Measurements from ENCODE around the gene MAGI1. TPM values are rescaled to one million over a fixed set of nuclear protein-coding genes. Genes with fewer than 3 reads are reported as not detected.
A peak's percentile ranks its signal among the peaks of the same experiment; 100 is the strongest.

Gene MAGI1
- polyA plus RNA-seq, 1 donor = 31.2 TPM

DNA sequence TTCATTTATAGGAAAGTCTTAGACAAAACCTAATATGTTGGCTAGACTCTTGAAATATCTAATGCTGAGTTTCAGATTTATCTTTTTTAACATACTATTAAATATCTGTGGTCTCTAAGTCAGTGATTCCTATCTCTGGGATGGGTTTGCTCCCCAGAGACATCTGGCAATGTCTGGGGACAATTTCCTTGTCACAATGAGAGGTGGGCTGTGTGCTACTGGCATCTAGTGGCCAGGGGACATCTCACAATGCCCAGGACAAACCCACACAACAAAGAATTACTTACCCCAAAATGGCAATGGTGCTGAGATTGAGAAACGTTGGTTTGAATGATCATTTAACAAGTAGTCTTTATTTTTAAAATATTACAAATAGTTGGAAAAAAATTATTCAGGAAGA lies 602.1 kb downstream of the MAGI1 start:
- H3K9me3 ChIP-seq (ENCODE audit: control insufficient read depth, low read depth, low read length) = no peaks in the 10 kb centered on the region
- no peaks in the 10 kb centered on the region for H3K4me1 ChIP-seq (ENCODE audit: control insufficient read depth, insufficient read depth, low read length)
- no peak for DNase-seq
- 67% methylated on average over 1 of the region's 1 CpG for WGBS (ENCODE audit: insufficient coverage, low lambda C conversion rate)
- no peaks in the 10 kb centered on the region for H3K27me3 ChIP-seq (ENCODE audit: control insufficient read depth, insufficient read depth, low read length)
- H3K36me3 ChIP-seq (ENCODE audit: control insufficient read depth, insufficient read depth, low read length) = peaks cover 38% of the 10 kb centered on the region
- H3K4me3 ChIP-seq (ENCODE audit: low read length) = no peak overlapping the region
- no peak overlapping the region for H3K27ac ChIP-seq (ENCODE audit: low read length)

DNA sequence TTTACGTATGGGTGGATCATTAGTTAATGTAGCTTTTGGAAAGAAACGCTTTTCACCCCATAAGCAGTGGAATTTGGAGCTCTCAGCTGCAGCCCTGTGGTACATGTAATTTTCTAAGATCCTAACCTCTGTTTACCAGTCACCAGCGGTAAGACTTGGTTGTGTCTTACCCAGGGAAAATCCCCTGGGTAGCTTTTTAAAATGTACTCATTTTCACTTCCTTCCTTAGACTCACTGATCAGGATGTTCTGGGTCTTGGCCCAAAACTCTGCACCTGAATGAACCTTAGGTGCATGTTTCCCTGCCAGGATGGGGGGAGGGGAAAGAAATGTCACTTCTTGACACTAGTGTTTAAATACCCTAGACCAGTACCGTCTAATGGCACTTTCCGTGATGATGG lies 605.2 kb downstream of the MAGI1 start:
- H3K36me3 ChIP-seq (ENCODE audit: control insufficient read depth, insufficient read depth, low read length) = peaks cover 56% of the 10 kb centered on the region

DNA sequence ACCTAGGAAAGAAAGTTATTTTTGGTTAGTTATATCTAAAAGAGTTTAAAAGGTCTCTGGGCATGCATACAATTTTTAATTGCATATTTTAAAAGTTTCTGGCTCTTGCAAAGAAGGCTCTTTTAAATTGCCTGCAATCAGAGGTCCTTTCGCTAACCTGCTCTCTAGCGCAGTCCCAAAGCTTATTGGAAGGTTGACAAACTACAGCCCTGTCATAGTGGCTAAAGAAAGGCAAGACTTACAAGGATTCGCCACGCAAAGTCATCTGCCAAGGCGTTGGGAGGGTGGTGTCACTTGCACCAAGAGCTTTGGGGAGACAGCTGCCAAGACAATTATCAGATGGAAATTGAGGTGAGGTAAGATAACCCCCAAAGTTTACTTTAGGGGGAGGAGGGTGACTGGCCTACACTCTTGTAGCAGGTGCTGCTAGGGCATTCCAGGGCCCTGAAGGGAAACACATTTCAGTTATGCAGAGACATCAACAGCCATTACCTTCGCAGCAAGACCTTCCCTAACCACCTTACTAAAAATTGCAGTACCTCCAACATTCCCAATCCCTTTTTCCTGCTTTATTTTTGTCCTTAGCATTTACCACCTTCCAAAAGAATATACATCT lies 606.2 kb downstream of the MAGI1 start:
- no peak overlapping the region for H3K27ac ChIP-seq (ENCODE audit: low read length)
- no peak overlapping the region for H3K4me3 ChIP-seq (ENCODE audit: low read length)
- H3K36me3 ChIP-seq (ENCODE audit: control insufficient read depth, insufficient read depth, low read length) = peaks cover 55% of the 10 kb centered on the region
- no peaks in the 10 kb centered on the region for H3K4me1 ChIP-seq (ENCODE audit: control insufficient read depth, insufficient read depth, low read length)
- H3K27me3 ChIP-seq (ENCODE audit: control insufficient read depth, insufficient read depth, low read length) = no peaks in the 10 kb centered on the region
- no peak for DNase-seq
- WGBS (ENCODE audit: insufficient coverage, low lambda C conversion rate) = 100% methylated on average over 1 of the region's 6 CpGs
- H3K9me3 ChIP-seq (ENCODE audit: control insufficient read depth, low read depth, low read length) = no peaks in the 10 kb centered on the region

More for the DNA sequence above, 605.2 kb downstream of the MAGI1 start:
- H3K27ac ChIP-seq (ENCODE audit: low read length) = no peak overlapping the region
- WGBS (ENCODE audit: insufficient coverage, low lambda C conversion rate) = 100% methylated on average over 1 of the region's 5 CpGs
- no peaks in the 10 kb centered on the region for H3K4me1 ChIP-seq (ENCODE audit: control insufficient read depth, insufficient read depth, low read length)
- H3K27me3 ChIP-seq (ENCODE audit: control insufficient read depth, insufficient read depth, low read length) = no peaks in the 10 kb centered on the region
- no peak overlapping the region for H3K4me3 ChIP-seq (ENCODE audit: low read length)
- no peak for DNase-seq
- H3K9me3 ChIP-seq (ENCODE audit: control insufficient read depth, low read depth, low read length) = no peaks in the 10 kb centered on the region

DNA sequence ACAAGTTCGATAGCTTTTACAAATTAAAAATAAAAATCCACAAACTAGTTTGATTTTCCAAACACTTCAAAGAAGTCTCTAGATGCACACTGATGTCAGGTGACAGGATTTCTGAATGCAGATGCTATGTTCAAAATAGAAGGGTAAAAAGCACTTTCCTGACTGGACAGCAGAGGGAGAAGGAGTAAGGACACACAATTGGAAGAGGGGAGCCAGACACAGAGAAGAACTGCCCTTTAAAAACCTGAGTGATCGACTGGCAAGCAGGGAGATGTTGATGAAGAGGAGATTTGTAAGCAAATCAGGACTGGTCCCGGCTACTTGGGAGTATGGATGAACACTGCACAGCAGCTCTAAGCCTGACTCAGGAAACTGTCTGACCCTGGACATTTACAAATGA lies 612.8 kb downstream of the MAGI1 start:
- Histone ChIP-seq H3K27ac (ENCODE audit: low read length) (no peak overlapping the region), H3K4me3 (ENCODE audit: low read length) (no peak overlapping the region), H3K36me3 (ENCODE audit: control insufficient read depth, insufficient read depth, low read length) (peaks cover 33% of the 10 kb centered on the region), H3K27me3 (ENCODE audit: control insufficient read depth, insufficient read depth, low read length) (no peaks in the 10 kb centered on the region), H3K4me1 (ENCODE audit: control insufficient read depth, insufficient read depth, low read length) (no peaks in the 10 kb centered on the region), H3K9me3 (ENCODE audit: control insufficient read depth, low read depth, low read length) (no peaks in the 10 kb centered on the region)
- WGBS (ENCODE audit: insufficient coverage, low lambda C conversion rate) = no CpG with 5 or more reads among the region's 3 CpGs
- DNase-seq = no peak

DNA sequence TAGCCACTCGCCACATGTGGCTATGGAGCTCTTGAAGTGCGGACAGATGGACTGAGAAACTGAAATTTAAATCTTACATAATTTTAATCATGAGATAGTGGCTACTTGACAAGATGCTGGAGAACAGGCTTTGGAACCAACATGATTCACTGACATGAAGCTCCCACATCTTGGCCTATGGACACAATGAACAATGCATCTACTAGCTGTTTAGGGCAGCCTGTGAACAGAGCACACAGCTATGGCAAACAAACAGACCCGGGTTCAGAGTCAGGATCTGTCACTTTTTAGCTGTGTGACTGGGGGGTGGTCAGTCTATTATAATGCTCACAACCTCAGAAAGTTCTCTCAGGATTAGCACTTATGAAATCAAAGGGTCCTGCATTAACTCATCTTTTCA lies 616.6 kb downstream of the MAGI1 start:
- WGBS (ENCODE audit: insufficient coverage, low lambda C conversion rate) = no CpG with 5 or more reads among the region's 3 CpGs
- H3K36me3 ChIP-seq (ENCODE audit: control insufficient read depth, insufficient read depth, low read length) = peaks cover 8% of the 10 kb centered on the region
- no peak overlapping the region for H3K4me3 ChIP-seq (ENCODE audit: low read length)
- H3K4me1 ChIP-seq (ENCODE audit: control insufficient read depth, insufficient read depth, low read length) = no peaks in the 10 kb centered on the region
- H3K27me3 ChIP-seq (ENCODE audit: control insufficient read depth, insufficient read depth, low read length) = no peaks in the 10 kb centered on the region
- H3K27ac ChIP-seq (ENCODE audit: low read length) = no peak overlapping the region
- no peaks in the 10 kb centered on the region for H3K9me3 ChIP-seq (ENCODE audit: control insufficient read depth, low read depth, low read length)
- no peak for DNase-seq

DNA sequence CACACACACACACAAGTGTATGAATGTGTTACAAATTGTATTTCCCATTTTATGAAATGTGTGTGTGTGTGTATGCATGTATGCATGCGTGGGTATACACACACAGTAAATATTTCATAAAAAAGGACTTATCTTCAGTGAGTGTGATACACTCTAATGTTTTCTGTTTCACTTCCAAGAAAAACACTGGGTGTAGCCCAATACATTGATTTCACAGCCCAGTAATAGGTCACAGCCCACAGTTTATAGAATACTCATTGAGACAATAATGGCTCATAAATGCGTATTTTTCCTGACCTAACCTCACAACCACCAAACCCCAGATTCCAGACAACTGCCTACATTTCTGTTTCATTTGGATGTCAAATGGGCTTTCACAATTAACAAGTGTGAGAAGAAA lies 619.5 kb downstream of the MAGI1 start:
- no peaks in the 10 kb centered on the region for H3K27me3 ChIP-seq (ENCODE audit: control insufficient read depth, insufficient read depth, low read length)
- WGBS (ENCODE audit: insufficient coverage, low lambda C conversion rate) = no CpG with 5 or more reads among the region's 2 CpGs
- peaks cover 5% of the 10 kb centered on the region for H3K36me3 ChIP-seq (ENCODE audit: control insufficient read depth, insufficient read depth, low read length)
- H3K9me3 ChIP-seq (ENCODE audit: control insufficient read depth, low read depth, low read length) = no peaks in the 10 kb centered on the region
- no peak for DNase-seq
- H3K4me1 ChIP-seq (ENCODE audit: control insufficient read depth, insufficient read depth, low read length) = no peaks in the 10 kb centered on the region
- H3K4me3 ChIP-seq (ENCODE audit: low read length) = no peak overlapping the region
- H3K27ac ChIP-seq (ENCODE audit: low read length) = no peak overlapping the region

DNA sequence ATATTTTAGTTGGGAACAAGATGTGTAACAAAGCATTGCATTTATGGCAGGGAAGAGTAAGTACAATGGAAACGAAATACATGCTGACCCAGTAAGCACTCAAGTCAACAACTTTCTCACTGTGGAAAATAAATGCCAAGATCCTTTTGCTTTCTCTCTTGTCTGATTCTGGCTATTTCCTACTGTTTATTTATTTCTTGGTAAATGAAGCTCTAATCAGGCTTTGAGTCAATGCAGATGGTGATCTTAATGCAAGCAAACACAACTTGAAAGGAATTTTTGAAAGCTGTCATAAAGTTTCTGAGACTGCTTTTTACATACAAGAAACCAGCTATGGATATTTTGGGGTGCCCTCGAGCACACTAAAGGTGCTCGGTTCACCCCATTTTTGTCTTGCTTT lies 624.8 kb downstream of the MAGI1 start:
- Histone ChIP-seq H3K9me3 (ENCODE audit: control insufficient read depth, low read depth, low read length) (no peaks in the 10 kb centered on the region), H3K27me3 (ENCODE audit: control insufficient read depth, insufficient read depth, low read length) (no peaks in the 10 kb centered on the region), H3K27ac (ENCODE audit: low read length) (no peak overlapping the region), H3K4me3 (ENCODE audit: low read length) (no peak overlapping the region), H3K36me3 (ENCODE audit: control insufficient read depth, insufficient read depth, low read length) (no peaks in the 10 kb centered on the region), H3K4me1 (ENCODE audit: control insufficient read depth, insufficient read depth, low read length) (peaks cover 15% of the 10 kb centered on the region)
- WGBS (ENCODE audit: insufficient coverage, low lambda C conversion rate) = 40% methylated on average over 1 of the region's 3 CpGs
- DNase-seq = no peak

DNA sequence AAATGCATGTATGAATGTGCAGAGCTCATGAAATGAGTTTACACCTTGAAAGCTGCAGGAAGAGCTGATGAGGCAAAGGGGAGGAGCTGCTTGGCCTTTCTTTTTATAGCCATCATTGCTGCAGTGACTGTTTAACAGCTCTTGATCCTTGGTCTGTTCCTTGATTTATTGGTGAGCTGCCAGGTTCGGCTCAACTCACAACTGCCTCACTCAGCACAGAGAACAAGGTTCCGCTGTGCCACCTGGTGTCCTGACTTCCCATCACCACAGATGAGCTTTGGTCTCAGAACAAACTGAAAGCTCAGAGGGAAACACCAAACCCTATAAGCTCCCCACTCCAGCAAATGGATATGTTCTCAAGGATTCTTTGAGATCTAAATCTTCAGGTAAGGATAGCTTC lies 626.1 kb downstream of the MAGI1 start:
- Histone ChIP-seq H3K4me3 (ENCODE audit: low read length) (no peak overlapping the region), H3K27ac (ENCODE audit: low read length) (peak overlapping the region; percentile 45), H3K36me3 (ENCODE audit: control insufficient read depth, insufficient read depth, low read length) (no peaks in the 10 kb centered on the region), H3K27me3 (ENCODE audit: control insufficient read depth, insufficient read depth, low read length) (no peaks in the 10 kb centered on the region), H3K9me3 (ENCODE audit: control insufficient read depth, low read depth, low read length) (no peaks in the 10 kb centered on the region), H3K4me1 (ENCODE audit: control insufficient read depth, insufficient read depth, low read length) (peaks cover 15% of the 10 kb centered on the region)
- DNase-seq = peak; percentile 96 to 97
- no CpG with 5 or more reads among the region's 2 CpGs for WGBS (ENCODE audit: insufficient coverage, low lambda C conversion rate)

DNA sequence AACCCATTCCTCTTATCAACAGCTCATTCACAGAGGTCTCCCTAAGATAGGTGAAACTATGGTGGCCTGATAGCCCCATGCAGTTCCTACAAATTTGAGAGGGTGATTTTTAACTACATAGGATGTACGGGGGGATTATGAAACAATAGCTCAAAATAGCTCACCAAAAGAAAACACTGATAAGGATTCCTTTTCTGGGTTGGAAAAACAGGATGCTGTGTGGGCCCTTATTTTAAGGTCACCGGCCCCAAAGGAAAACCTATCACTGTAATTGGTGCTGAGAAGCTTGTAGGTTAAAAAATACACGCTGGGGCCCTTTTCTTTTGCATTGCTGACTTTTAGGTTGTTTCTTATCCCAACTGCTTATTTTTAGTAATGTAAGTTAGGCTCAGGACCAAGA lies 627.4 kb downstream of the MAGI1 start:
- H3K36me3 ChIP-seq (ENCODE audit: control insufficient read depth, insufficient read depth, low read length) = no peaks in the 10 kb centered on the region
- no peaks in the 10 kb centered on the region for H3K27me3 ChIP-seq (ENCODE audit: control insufficient read depth, insufficient read depth, low read length)
- H3K27ac ChIP-seq (ENCODE audit: low read length) = no peak overlapping the region
- H3K4me3 ChIP-seq (ENCODE audit: low read length) = no peak overlapping the region
- no CpG with 5 or more reads among the region's 3 CpGs for WGBS (ENCODE audit: insufficient coverage, low lambda C conversion rate)
- peaks cover 15% of the 10 kb centered on the region for H3K4me1 ChIP-seq (ENCODE audit: control insufficient read depth, insufficient read depth, low read length)
- no peaks in the 10 kb centered on the region for H3K9me3 ChIP-seq (ENCODE audit: control insufficient read depth, low read depth, low read length)
- DNase-seq = no peak

DNA sequence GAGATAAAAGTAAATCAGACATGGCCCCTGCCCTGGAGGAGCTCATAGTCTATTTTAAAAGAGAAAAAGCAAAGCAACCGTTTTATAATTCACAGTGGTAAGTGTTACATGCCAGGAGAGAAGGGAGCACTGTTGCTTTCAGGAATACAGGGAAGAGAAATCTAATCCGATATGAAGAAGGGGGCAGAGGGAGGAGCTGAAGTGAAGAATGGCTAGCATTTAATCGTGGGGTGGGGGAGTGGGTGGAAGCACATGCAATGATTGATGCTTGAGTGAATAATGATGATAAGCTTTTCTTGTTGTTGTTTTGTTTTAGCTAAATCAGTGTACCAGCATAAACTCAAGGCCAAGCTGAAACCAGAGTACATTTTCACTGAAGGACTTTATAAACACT lies 629.5 kb downstream of the MAGI1 start:
- Histone ChIP-seq H3K27ac (ENCODE audit: low read length) (no peak overlapping the region), H3K4me1 (ENCODE audit: control insufficient read depth, insufficient read depth, low read length) (peaks cover 15% of the 10 kb centered on the region), H3K36me3 (ENCODE audit: control insufficient read depth, insufficient read depth, low read length) (no peaks in the 10 kb centered on the region), H3K27me3 (ENCODE audit: control insufficient read depth, insufficient read depth, low read length) (no peaks in the 10 kb centered on the region), H3K4me3 (ENCODE audit: low read length) (no peak overlapping the region), H3K9me3 (ENCODE audit: control insufficient read depth, low read depth, low read length) (no peaks in the 10 kb centered on the region)
- DNase-seq = no peak
- WGBS (ENCODE audit: insufficient coverage, low lambda C conversion rate) = 50% methylated on average over 1 of the region's 3 CpGs

DNA sequence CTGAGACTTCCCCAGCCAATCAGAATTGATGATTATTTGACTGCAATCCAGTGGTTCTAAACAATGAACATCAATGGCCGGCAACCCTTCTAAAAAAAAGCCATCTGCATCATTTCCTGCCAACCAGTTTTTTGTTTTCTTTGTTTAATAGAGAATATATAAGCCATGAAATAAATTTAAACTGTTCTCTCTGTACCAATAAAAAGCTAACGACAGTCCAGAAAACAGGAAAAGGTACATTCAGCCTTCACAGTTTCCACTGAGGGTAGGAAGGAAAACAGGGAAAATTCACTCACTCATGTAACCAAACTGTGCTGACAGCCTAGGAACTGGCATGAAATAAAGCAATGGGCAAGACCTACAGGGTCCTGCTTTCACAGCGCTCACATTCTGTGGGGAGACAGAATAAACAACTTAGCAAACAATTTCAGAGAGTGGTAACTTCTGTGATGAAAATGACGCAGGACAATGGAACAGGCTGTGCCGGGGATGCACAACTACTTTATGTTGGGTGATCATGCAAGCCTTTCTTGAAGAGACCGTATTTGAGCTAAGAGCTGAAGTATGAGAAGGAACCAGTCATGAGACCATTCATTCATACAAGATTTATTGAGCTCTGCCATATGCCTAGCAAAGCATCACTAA lies 630.1 kb downstream of the MAGI1 start:
- H3K27me3 ChIP-seq (ENCODE audit: control insufficient read depth, insufficient read depth, low read length) = no peaks in the 10 kb centered on the region
- H3K9me3 ChIP-seq (ENCODE audit: control insufficient read depth, low read depth, low read length) = no peaks in the 10 kb centered on the region
- peaks cover 15% of the 10 kb centered on the region for H3K4me1 ChIP-seq (ENCODE audit: control insufficient read depth, insufficient read depth, low read length)
- no peak overlapping the region for H3K4me3 ChIP-seq (ENCODE audit: low read length)
- H3K36me3 ChIP-seq (ENCODE audit: control insufficient read depth, insufficient read depth, low read length) = no peaks in the 10 kb centered on the region
- WGBS (ENCODE audit: insufficient coverage, low lambda C conversion rate) = no CpG with 5 or more reads among the region's 6 CpGs
- no peak overlapping the region for H3K27ac ChIP-seq (ENCODE audit: low read length)
- no peak for DNase-seq

Measured in large intestine (tissue), 3 donors.